GM21529 (cell line): ENCODE results near the gene MAJIN.

Source experiments
- ATAC-seq: cut with Tn5 transposase; IDR thresholded peaks from one replicate; pipeline ENCODE4 v1.9.1; 2021; ENCODE audit not compliant: unreplicated experiment

Gene MAJIN

DNA sequence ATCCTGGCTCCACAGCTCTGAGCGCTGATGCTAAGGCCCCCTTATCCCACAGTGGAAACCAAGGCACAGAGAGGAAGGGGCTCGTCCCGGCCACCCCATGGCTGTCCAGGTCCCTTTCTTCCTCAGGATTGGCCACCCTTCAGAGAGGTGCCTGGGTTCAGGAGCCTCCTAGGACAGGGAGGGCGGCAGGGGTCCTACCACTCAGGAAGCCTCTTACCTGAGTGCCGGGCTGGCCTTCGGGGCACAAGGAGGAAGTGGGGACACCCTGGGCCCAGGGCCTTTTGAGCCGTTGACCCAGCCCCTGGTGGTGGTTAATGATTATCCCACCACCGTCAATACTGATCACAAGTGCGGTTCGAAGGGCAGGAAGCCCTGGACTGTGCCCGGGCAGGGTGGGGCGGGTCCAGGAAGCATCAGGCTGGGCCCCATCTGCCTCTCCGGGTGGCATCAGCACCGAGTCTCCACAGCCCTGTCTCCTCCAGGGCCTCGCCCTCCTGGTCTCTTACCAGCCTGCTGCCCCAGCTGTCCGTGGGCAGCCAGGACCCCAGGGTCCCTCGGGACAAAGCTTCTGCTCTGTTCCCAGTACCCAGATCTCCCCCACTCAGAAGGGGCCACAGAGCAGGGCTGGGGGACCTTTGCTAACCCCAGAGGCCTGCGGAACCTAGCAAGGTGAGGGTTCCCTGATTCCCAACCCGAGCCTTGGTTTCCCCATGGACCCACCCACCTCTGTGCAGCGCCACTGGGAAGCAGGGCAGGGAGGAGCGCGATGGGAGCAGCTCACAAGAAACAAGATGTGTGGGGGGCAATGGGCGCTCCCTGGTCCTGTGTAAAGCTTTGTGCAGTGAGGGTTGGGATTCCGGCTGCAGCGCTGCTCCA, 78.5 kb downstream of the MAJIN start:
- ATAC-seq, result no peak

DNA sequence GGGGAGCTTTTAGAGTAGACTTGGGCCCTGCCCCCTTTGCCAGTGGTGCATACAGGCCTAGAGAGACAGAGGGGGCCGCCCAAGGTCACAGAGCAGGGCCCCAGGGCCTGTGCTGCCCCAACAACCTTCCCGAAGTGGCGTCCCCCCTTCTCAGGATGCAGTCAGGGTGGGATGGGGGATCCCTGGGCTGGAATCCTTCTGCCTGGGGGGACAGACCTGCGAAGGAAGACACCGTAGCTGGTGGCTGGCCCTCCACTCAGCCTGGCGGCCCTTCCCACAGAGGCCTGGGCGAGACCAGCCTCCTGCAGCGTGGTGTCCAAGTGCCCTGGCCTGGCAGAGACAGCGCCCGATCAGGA, 79.1 kb downstream of the MAJIN start:
- no peak for ATAC-seq

DNA sequence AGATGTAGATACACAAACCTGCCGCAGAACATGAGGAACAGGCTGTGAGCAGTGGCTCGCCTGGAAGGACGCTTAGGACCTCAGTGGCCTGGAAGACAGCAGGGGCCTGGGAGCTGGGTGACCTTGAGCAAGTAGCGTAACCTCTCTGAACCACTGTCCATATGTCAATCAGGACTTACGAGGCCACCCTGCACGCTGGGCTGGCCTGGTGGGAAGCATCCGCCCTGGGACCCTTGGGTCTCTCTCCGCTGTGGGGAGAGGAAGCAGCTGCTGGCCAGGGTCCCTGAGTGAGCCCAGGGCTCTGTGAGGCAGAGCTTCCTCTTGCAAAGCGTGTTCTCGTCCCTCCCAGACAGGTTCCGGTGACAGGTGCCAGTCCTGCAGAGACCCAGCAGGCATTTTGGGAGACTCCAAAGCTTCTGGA, 79.5 kb downstream of the MAJIN start:
- no peak for ATAC-seq

DNA sequence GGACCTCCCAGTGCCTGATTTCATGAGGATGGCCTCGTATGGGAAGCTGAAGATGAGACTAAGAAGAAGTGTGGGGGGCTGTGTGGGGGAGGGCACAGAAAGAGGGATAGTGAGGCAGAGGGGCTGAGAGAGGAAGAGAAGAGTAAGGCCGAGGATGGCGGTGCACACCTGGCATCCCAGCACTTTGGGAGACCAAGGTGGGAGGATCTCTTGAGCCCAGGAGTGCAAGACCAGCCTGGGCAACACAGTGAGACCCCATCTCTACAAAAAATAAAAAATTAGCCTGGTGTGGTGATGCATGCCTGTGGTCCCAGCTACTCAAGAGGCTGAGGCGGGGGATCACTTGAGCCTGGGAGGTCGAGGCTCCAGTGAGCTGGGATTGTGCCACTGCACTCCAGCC, 80.0 kb downstream of the MAJIN start:
- no peak for ATAC-seq

DNA sequence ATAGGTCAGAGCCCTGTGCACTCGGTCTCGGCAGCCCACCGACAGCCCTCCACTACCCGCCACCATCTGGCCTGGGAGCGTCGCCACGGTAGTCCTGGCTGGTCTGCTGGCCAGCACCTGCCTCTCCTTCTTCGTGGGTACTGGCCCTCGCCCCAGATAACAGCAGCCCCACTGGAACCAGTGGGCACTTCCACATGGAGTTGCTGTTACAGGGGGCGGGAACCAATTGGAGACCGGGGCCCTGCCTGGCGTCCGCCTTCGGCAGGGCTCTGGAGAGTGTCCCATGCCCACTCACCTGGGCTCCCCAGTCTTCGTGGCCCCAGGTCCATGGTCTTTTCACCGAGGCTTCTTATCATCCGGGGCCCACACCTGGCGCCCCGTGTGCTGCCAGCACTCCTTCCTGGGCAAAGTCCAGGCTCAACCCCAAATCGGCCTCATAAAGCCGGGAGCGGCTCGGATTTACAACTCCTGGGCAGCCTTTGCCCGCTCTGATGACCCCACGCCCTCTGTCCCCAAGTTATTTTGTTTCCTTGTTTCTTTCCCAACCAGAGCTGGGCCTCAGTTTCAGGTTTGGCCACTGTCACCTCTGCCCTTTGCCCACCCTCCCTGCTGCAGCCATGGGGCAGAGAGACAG, 80.6 kb downstream of the MAJIN start:
- no peak for ATAC-seq

DNA sequence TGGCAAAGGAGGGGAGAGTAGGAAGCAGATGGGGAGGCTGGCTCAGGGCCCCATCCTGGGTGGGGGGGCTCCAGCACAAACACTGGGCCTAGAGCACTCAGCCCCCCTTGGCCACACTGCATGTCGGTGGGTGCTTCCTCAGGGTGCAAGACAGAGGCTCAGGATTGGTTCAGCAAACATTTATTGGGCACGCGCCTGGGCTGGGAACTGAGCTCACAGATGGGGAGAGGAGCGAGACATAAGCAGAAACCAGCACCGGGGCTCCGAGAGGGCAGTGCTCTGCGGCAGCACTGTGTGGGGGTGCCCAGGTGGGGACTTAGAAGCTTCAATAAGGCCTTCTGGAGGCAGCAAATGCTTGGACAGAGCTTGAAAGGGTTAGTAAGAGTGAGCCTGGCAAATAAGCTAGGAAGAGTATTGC, 81.4 kb downstream of the MAJIN start:
- ATAC-seq, result no peak

DNA sequence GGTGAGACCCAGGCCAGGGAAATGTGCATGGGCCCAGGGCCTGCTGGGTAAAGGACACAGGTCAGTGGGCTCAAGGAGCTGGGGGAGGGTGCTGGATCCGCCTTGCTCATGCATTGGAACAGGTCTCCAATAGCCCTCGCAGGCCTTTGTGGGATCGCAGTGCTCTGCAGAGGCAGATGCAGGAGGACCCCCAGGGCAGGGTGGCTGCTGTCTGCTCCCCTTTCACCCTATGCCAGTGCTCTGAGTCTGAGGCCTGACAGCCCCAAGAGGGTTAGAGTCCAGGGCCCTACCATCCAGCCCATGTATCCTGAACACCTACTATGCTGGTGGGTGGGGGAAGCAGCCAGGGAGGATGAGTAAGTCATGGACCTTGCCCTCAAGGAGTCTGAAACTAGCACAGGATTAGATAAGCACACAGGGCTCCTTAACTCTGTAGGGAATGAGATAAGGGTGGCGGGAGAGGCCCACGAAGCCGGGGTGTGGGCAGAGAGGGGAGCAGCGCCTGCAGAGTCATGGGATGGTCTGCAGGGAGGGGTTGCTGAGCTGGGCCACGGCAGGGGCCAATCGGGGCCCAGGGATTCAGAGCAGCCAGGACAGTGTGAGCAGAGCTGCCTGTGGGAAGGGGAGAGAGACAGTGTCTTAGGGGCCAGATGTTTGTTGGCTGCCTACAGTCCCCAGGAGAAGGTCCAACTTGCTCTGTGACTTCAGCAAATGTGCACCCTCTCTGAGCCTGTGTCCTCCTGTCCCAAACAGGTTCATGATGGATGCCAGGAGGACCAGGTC, 83.0 kb downstream of the MAJIN start:
- ATAC-seq, result no peak

DNA sequence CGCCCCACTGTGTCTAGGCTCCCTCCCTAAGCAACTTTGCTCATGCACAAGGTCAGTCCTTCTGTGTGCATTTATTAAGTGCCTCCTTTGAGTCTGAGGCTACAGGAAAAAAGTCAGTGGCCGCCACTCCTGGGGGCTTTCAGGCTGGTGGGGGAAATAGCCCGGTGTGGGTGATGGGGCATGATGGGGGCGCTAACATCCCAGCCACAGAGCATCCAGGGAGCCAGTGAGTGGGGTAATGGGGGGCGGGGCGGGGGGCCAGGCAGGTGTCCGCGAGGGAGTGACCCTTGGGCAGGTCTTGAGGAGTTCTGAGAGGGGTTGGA, 83.5 kb downstream of the MAJIN start:
- ATAC-seq, result no peak
